ENCODE data around the gene NFE2L1.

NFE2L1 gene

DNA sequence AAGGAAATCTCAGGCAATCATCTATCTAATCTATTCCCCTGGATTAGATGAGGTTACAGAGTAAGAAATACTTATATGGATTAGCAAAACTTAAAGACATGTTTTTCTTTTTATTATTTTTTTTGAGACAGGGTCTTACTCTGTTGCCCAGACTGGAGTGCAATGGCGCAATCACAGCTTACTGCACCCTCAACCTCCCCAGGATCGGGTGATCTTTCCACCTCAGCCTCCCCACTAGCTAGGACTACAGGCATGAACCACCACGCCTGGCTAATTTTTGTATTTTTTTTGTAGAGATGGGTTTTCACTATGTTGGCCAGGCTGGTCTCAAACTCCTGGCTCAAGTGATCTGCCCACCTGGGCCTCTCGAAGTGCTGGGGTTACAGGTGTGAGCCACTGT lies 3.3 kb upstream of the NFE2L1 start:
- DNase-seq (ENCODE audit: insufficient read length, low spot score) (no peak), FAIRE-seq (no peak)
- TF ChIP-seq POLR2A (IDR thresholded peaks at IDR 0.05; ENCODE audit: low read depth, low read length) (no peak), POLR2AphosphoS5 (IDR thresholded peaks at IDR 0.05; ENCODE audit: low read depth, low read length) (no peak), PAX5 (IDR thresholded peaks at IDR 0.05; ENCODE audit: insufficient read depth, low read length, severe bottlenecking) (no peak), TAF1 (IDR thresholded peaks at IDR 0.05; ENCODE audit: low read depth, low read length) (no peak), POU2F2 (IDR thresholded peaks at IDR 0.05; ENCODE audit: low read depth, low read length) (no peak), SPI1 (IDR thresholded peaks at IDR 0.05; ENCODE audit: low read depth, low read length) (no peak)

DNA sequence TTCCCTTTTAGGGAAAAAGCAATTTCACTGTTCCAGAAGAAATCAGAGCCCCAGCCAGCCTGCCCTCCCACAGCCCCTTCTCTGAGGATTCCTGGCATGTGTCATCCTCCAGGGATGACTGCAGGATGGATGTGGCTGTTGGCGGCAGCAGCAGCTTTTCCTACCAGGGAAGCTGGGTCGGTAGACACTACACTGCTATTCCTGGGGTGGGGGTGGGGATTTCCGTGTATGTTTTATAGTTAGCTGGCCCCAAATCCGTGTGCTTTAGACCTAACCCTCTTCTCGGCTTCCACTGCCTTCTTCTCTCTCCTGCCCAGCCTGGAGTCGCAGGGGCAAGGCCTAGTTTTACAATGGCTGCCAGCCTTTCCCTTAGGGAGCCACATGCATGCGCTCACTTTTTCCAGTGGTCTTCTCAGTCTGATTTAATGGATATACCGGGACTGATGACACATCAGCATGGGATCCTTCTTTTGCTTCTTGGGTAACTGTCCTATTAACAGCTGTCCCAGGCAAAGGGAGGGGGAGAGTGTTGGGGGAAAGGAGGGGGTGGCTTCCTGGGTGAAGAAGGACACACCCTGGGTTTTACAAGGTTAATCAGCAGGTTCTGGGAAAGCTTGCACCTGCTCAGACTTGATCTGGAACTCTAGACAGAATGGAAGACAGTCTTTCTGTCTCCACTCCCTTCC lies 2.7 kb upstream of the NFE2L1 start:
- FAIRE-seq, result no peak

DNA sequence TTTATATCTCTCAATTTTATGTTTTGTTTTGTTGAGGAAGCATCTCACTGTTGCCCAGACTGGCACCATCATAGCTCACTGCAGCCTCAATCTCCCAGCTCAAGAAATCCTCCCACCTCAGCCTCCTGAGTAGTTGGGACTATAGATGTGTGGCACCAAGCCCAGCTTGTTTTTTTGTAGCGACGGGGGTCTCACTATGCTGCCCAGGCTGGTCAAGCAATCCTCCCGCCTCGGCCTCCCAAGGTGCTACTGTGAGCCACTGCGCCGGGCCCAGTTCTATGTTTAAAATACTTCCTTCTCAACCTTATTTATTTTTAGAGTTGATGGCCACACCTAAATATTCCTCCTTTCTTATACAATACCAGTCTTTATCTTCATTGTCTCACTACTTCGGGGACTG lies 1.9 kb upstream of the NFE2L1 start:
- FAIRE-seq (no peak), DNase-seq (ENCODE audit: insufficient read length, low spot score) (no peak)
- TF ChIP-seq PAX5 (IDR thresholded peaks at IDR 0.05; ENCODE audit: insufficient read depth, low read length, severe bottlenecking), result no peak
- TF ChIP-seq POU2F2 (IDR thresholded peaks at IDR 0.05; ENCODE audit: low read depth, low read length), result no peak
- no peak for TF ChIP-seq POLR2AphosphoS5 (IDR thresholded peaks at IDR 0.05; ENCODE audit: low read depth, low read length)
- no peak for TF ChIP-seq TAF1 (IDR thresholded peaks at IDR 0.05; ENCODE audit: low read depth, low read length)

More for the DNA sequence above, 2.7 kb upstream of the NFE2L1 start:
- no peak for TF ChIP-seq PAX5 (IDR thresholded peaks at IDR 0.05; ENCODE audit: insufficient read depth, low read length, severe bottlenecking)
- no peak for TF ChIP-seq TAF1 (IDR thresholded peaks at IDR 0.05; ENCODE audit: low read depth, low read length)
- TF ChIP-seq POU2F2 (IDR thresholded peaks at IDR 0.05; ENCODE audit: low read depth, low read length), result no peak
- no peak for TF ChIP-seq POLR2A (IDR thresholded peaks at IDR 0.05; ENCODE audit: low read depth, low read length)
- TF ChIP-seq SPI1 (IDR thresholded peaks at IDR 0.05; ENCODE audit: low read depth, low read length), result no peak
- no peak for TF ChIP-seq POLR2AphosphoS5 (IDR thresholded peaks at IDR 0.05; ENCODE audit: low read depth, low read length)
- DNase-seq (ENCODE audit: insufficient read length, low spot score), result no peak

DNA sequence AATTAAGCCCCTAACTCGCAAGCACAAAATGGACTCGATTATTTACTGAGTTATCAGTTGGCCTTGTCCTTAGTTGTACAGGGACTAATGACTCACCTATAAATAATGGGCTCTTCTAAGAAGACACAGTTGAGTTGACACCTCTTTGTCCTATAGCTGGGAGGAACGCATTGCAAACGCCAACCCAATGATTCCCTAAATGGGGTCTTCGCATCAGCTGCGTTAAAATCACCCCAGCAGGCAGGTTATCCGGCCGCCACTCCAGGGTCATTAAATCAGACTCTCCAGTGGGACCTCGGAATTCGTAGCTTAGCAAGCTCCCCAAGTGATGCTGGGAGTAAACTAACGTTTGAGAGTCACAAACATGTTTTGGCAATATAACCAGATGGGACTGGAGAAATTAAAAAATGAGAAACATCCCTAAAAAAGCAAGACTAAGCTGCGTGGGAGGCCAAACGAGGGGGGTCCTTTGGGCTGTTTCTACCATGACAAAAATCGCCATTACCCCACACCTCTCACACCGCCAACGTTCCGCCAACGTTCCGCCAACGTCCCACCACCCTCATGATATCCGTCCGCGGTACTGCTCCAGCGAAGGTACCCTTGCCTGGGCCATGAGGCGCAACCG lies 932 bp upstream of the NFE2L1 start:
- FAIRE-seq, result no peak
- TF ChIP-seq POLR2AphosphoS5 (IDR thresholded peaks at IDR 0.05; ENCODE audit: low read depth, low read length) (no peak), PAX5 (IDR thresholded peaks at IDR 0.05; ENCODE audit: insufficient read depth, low read length, severe bottlenecking) (peak; percentile 26), POU2F2 (IDR thresholded peaks at IDR 0.05; ENCODE audit: low read depth, low read length) (no peak), SPI1 (IDR thresholded peaks at IDR 0.05; ENCODE audit: low read depth, low read length) (no peak)
- DNase-seq (ENCODE audit: insufficient read length, low spot score), result no peak

DNA sequence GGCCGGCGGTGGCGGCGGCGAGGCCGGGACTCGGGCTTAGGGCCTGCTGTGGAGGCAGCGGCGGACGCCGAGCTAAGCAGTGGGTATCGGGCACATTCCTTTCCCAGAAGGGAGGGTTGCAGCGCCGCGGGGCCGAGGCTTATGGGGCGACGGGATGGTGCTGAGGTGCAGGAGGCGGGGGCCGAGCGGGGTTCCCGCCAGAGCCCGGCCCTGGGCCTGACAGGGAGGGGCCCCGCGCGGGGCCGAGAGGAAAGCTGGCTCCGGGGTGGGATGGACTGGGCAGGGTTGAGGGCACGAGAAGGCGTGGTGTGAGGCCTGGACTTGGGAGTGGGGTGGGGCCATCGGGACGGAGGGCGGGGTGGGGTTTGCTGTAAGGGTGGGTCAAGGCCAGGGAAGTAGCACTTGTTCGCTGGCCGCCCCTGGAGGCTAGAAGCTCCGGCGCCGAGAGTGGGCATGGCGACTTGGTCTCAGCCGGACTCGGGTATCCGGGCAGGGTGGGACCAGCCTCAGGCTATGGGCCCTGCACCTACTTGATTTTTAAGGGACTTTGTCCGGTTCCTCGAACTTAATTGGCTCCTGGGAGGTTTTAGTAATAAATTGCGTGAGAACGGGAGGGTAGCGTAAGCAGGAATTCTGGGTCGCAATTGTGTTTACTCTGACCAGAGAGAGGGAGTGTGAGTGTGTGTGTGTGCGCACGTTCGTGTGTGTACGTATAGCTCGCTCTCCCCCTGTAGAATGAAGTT lies 396 bp downstream of the NFE2L1 start:
- DNase-seq (ENCODE audit: insufficient read length, low spot score) (no peak), FAIRE-seq (peak; percentile 84)
- peak; percentile 67; the same call in 1 of the 2 replicates for TF ChIP-seq POLR2A (IDR thresholded peaks at IDR 0.05; ENCODE audit: low read depth, low read length)
- peak; percentile 51; the same call in 1 of the 2 replicates for TF ChIP-seq TAF1 (IDR thresholded peaks at IDR 0.05; ENCODE audit: low read depth, low read length)
- TF ChIP-seq SPI1 (IDR thresholded peaks at IDR 0.05; ENCODE audit: low read depth, low read length), result no peak
- TF ChIP-seq POLR2AphosphoS5 (IDR thresholded peaks at IDR 0.05; ENCODE audit: low read depth, low read length), result peak; percentile 86
- TF ChIP-seq PAX5 (IDR thresholded peaks at IDR 0.05; ENCODE audit: insufficient read depth, low read length, severe bottlenecking), result no peak

GRCh38 chr17:48051283-48051682 lies 3.1 kb downstream of the NFE2L1 start:
- DNase-seq (ENCODE audit: insufficient read length, low spot score) (no peak), FAIRE-seq (no peak)
- no peak for TF ChIP-seq POLR2A (IDR thresholded peaks at IDR 0.05; ENCODE audit: low read depth, low read length)

- DNase-seq (ENCODE audit: insufficient read length, low spot score) (no peak), FAIRE-seq (no peak)
- TF ChIP-seq POU2F2 (IDR thresholded peaks at IDR 0.05; ENCODE audit: low read depth, low read length), result no peak
- no peak for TF ChIP-seq POLR2A (IDR thresholded peaks at IDR 0.05; ENCODE audit: low read depth, low read length)
- TF ChIP-seq TAF1 (IDR thresholded peaks at IDR 0.05; ENCODE audit: low read depth, low read length), result no peak
- TF ChIP-seq SPI1 (IDR thresholded peaks at IDR 0.05; ENCODE audit: low read depth, low read length), result no peak
- no peak for TF ChIP-seq PAX5 (IDR thresholded peaks at IDR 0.05; ENCODE audit: insufficient read depth, low read length, severe bottlenecking)
- TF ChIP-seq POLR2AphosphoS5 (IDR thresholded peaks at IDR 0.05; ENCODE audit: low read depth, low read length), result no peak
Measured at GRCh38 chr17:48051706-48052486, 3.7 kb downstream of the NFE2L1 start.

GRCh38 chr17:48052956-48053757 lies 5.0 kb downstream of the NFE2L1 start:
- FAIRE-seq (no peak), DNase-seq (ENCODE audit: insufficient read length, low spot score) (no peak)
- no peak for TF ChIP-seq POU2F2 (IDR thresholded peaks at IDR 0.05; ENCODE audit: low read depth, low read length)
- TF ChIP-seq TAF1 (IDR thresholded peaks at IDR 0.05; ENCODE audit: low read depth, low read length), result no peak
- TF ChIP-seq POLR2AphosphoS5 (IDR thresholded peaks at IDR 0.05; ENCODE audit: low read depth, low read length), result no peak
- TF ChIP-seq POLR2A (IDR thresholded peaks at IDR 0.05; ENCODE audit: low read depth, low read length), result no peak; the same call in 1 of the 2 replicates
- TF ChIP-seq SPI1 (IDR thresholded peaks at IDR 0.05; ENCODE audit: low read depth, low read length), result no peak
- no peak for TF ChIP-seq PAX5 (IDR thresholded peaks at IDR 0.05; ENCODE audit: insufficient read depth, low read length, severe bottlenecking)
